Natural killer cell (primary cell): Measurements from ENCODE around the gene CHAF1B. TPM values are rescaled to one million over a fixed set of nuclear protein-coding genes. Genes with fewer than 3 reads are reported as not detected.

Experiments
- ATAC-seq, 3 donors: fragments of 150-1000 bp in 2 of 3; fragments of 200-7000 bp in 1 of 3; cut with Tn5 transposase; 1 replicate in 1 of 3; 2 replicates in 2 of 3; pipeline ENCODE4 v1.10.0; 2021; ENCODE audit warnings: mild to moderate bottlenecking in 2 of 3, moderate library complexity in 2 of 3
- DNase-seq, 2 donors: peaks; one replicate each; pipeline versions ENCODE4 v3.0.0 to v3.0.0-alpha.2; 2013 to 2021; ENCODE audit warnings: mixed read lengths in 1 of 2
- H3K27ac ChIP-seq: one replicate; pipeline ENCODE4 v1.5.1; 2013; ENCODE audit warnings: mild to moderate bottlenecking, low read length
- H3K27me3 ChIP-seq: one replicate; pipeline ENCODE4 v1.6.1; 2013; ENCODE audit warnings: low read length; ENCODE audit not compliant: control insufficient read depth, insufficient read depth
- H3K36me3 ChIP-seq: one replicate; pipeline ENCODE4 v1.6.1; 2013; ENCODE audit warnings: low read length; ENCODE audit not compliant: control insufficient read depth, insufficient read depth
- H3K4me1 ChIP-seq: one replicate; pipeline ENCODE4 v1.6.1; 2013; ENCODE audit warnings: low read length; ENCODE audit not compliant: control insufficient read depth, insufficient read depth
- H3K4me3 ChIP-seq: one replicate; pipeline ENCODE4 v1.5.1; 2013; ENCODE audit warnings: low read length
- H3K9me3 ChIP-seq: one replicate; pipeline ENCODE4 v1.6.1; 2013; ENCODE audit warnings: low read length; ENCODE audit not compliant: control insufficient read depth, insufficient read depth
- H3K27ac Mint-ChIP-seq, 2 donors: one replicate each; pipeline ENCODE4 v1.8.0; 2022; ENCODE audit warnings: mild to moderate bottlenecking in 2 of 2, mixed read lengths in 2 of 2, moderate library complexity in 1 of 2
- H3K27me3 Mint-ChIP-seq, 2 donors: one replicate each; pipeline ENCODE4 v1.8.0; 2022; ENCODE audit warnings: low read depth in 2 of 2, mixed read lengths in 2 of 2
- H3K36me3 Mint-ChIP-seq: one replicate; pipeline ENCODE4 v1.8.0; 2022; ENCODE audit warnings: mixed read lengths
- H3K4me1 Mint-ChIP-seq, 2 donors: one replicate each; pipeline ENCODE4 v1.8.0; 2022; ENCODE audit warnings: mixed read lengths in 2 of 2
- H3K4me3 Mint-ChIP-seq: one replicate; pipeline ENCODE4 v1.8.0; 2022; ENCODE audit warnings: mild to moderate bottlenecking, moderate library complexity, mixed read lengths
- H3K9me3 Mint-ChIP-seq, 2 donors: one replicate each; pipeline ENCODE4 v1.8.0; 2022; ENCODE audit warnings: mixed read lengths in 2 of 2
- WGBS: methylation state at CpG from one replicate; pipeline ENCODE4 v1.1.7; 2013; ENCODE audit warnings: missing lambda C conversion rate; ENCODE audit not compliant: insufficient coverage; 5-methylcytosine and 5-hydroxymethylcytosine counted together
- intact Hi-C: fragments of 100-400 bp; cut with micrococcal nuclease; formaldehyde crosslinking; loops from one replicate; pipeline ENCODE4 v1.14.2; 2022
- total RNA-seq, 4 donors: library from RNA; stranded (reverse); fragments of 120-200 nt in 1 of 4; gene quantifications; one replicate each; pipeline versions ENCODE4 v1.2.3 to v1.2.4, GENCODE V29; 2013 to 2022
- TF ChIP-seq, protein P1 (sequence below): fragments of 200-600 bp; IDR thresholded peaks from one replicate; pipeline ENCODE4 v1.8.0; 2022; ENCODE audit warnings: antibody characterized with exemption

The CHAF1B gene
- total RNA-seq, 3 donors from 2014 or later (not counting 1 experiment from before 2014, with no cell fraction given) = 7.6 to 7.9 (median 7.7) TPM

- Mint-ChIP-seq H3K4me3 (no peak overlapping the region), H3K27ac (no peak overlapping the region), H3K4me1 (no peaks in the 10 kb centered on the region), H3K9me3 (no peaks in the 10 kb centered on the region), H3K36me3 (no peaks in the 10 kb centered on the region), H3K27me3 (peaks cover 0 to 4% of the 10 kb centered on the region in 2 donors)
- DNase-seq (no peak), ATAC-seq (no peak)
- Histone ChIP-seq H3K4me1 (no peaks in the 10 kb centered on the region), H3K4me3 (no peak overlapping the region), H3K27me3 (no peaks in the 10 kb centered on the region), H3K9me3 (no peaks in the 10 kb centered on the region), H3K27ac (no peak overlapping the region), H3K36me3 (no peaks in the 10 kb centered on the region)
- TF ChIP-seq, protein P1, sequence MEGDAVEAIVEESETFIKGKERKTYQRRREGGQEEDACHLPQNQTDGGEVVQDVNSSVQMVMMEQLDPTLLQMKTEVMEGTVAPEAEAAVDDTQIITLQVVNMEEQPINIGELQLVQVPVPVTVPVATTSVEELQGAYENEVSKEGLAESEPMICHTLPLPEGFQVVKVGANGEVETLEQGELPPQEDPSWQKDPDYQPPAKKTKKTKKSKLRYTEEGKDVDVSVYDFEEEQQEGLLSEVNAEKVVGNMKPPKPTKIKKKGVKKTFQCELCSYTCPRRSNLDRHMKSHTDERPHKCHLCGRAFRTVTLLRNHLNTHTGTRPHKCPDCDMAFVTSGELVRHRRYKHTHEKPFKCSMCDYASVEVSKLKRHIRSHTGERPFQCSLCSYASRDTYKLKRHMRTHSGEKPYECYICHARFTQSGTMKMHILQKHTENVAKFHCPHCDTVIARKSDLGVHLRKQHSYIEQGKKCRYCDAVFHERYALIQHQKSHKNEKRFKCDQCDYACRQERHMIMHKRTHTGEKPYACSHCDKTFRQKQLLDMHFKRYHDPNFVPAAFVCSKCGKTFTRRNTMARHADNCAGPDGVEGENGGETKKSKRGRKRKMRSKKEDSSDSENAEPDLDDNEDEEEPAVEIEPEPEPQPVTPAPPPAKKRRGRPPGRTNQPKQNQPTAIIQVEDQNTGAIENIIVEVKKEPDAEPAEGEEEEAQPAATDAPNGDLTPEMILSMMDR = no peak
- intact Hi-C loops = no loop called here
- WGBS = 55% methylated on average over 7 of the region's 7 CpGs
Measured at GRCh38 chr21:36456729-36457414, 71.7 kb downstream of the CHAF1B start.

GRCh38 chr21:36459098-36459497 lies 73.9 kb downstream of the CHAF1B start:
- no peaks in the 10 kb centered on the region for H3K36me3 Mint-ChIP-seq
- Histone ChIP-seq H3K27ac (no peak overlapping the region), H3K4me3 (no peak overlapping the region), H3K27me3 (no peaks in the 10 kb centered on the region), H3K36me3 (no peaks in the 10 kb centered on the region), H3K9me3 (no peaks in the 10 kb centered on the region), H3K4me1 (no peaks in the 10 kb centered on the region)
- no peak for DNase-seq
- TF ChIP-seq, protein P1 = no peak
- H3K27me3 Mint-ChIP-seq = peaks cover 0 to 4% of the 10 kb centered on the region in 2 donors
- intact Hi-C loops = no loop called here
- ATAC-seq = no peak
- no peak overlapping the region for H3K27ac Mint-ChIP-seq
- no peak overlapping the region for H3K4me3 Mint-ChIP-seq
- H3K9me3 Mint-ChIP-seq = no peaks in the 10 kb centered on the region
- H3K4me1 Mint-ChIP-seq = no peaks in the 10 kb centered on the region
- WGBS = 93% methylated on average over 6 of the region's 6 CpGs

GRCh38 chr21:36460866-36461265 lies 75.7 kb downstream of the CHAF1B start:
- Histone ChIP-seq H3K27ac (no peak overlapping the region), H3K36me3 (no peaks in the 10 kb centered on the region), H3K9me3 (no peaks in the 10 kb centered on the region), H3K4me1 (no peaks in the 10 kb centered on the region), H3K27me3 (no peaks in the 10 kb centered on the region), H3K4me3 (no peak overlapping the region)
- ATAC-seq (no peak), DNase-seq (no peak)
- Mint-ChIP-seq H3K9me3 (no peaks in the 10 kb centered on the region), H3K4me3 (no peak overlapping the region), H3K27ac (no peak overlapping the region), H3K36me3 (no peaks in the 10 kb centered on the region), H3K4me1 (no peaks in the 10 kb centered on the region), H3K27me3 (peaks cover 0 to 4% of the 10 kb centered on the region in 2 donors)
- intact Hi-C loops = no loop called here
- TF ChIP-seq, protein P1 = no peak
- WGBS = 86% methylated on average over 16 of the region's 16 CpGs
